Measurements from ENCODE around the gene ARHGEF25.
"Not testable (repeated sequence)": the region's sequence is repeated elsewhere in the genome, so short reads cannot be mapped to it uniquely, and the experiment has no call there.

DNA sequence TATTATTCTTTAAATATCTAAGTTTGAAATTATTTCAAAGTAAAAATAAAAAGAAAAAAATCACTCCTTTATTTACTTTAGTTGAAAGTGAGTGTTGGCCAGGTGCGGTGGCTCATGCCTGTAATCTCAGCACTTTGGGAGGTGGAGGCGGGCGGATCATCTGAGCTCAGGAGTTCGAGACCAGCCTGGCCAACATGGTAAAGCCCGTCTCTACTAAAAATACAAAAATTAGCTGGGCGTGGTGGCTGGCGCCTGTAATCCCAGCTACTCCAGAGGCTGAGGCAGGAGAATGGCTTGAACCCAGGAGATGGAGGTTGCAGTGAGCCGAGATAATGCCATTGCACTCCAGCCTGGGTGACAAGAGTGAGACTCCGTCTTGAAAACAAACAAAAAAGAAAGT, 25.5 kb downstream of the ARHGEF25 start:
- TF ChIP-seq POLR2A (IDR thresholded peaks at IDR 0.05) = not testable (repeated sequence)
- TF ChIP-seq, protein P1, sequence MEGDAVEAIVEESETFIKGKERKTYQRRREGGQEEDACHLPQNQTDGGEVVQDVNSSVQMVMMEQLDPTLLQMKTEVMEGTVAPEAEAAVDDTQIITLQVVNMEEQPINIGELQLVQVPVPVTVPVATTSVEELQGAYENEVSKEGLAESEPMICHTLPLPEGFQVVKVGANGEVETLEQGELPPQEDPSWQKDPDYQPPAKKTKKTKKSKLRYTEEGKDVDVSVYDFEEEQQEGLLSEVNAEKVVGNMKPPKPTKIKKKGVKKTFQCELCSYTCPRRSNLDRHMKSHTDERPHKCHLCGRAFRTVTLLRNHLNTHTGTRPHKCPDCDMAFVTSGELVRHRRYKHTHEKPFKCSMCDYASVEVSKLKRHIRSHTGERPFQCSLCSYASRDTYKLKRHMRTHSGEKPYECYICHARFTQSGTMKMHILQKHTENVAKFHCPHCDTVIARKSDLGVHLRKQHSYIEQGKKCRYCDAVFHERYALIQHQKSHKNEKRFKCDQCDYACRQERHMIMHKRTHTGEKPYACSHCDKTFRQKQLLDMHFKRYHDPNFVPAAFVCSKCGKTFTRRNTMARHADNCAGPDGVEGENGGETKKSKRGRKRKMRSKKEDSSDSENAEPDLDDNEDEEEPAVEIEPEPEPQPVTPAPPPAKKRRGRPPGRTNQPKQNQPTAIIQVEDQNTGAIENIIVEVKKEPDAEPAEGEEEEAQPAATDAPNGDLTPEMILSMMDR (IDR thresholded peaks at IDR 0.05) = not testable (repeated sequence)
